PC-9 (cell line): Measurements from ENCODE around the gene ARHGAP24. TPM values are rescaled to one million over a fixed set of nuclear protein-coding genes. Genes with fewer than 3 reads are reported as not detected.

Source experiments
- BruUV-seq: library from RNA; stranded (reverse); fragments of 400-500 nt; replicated peaks from 2 replicates; lab custom pipeline; 2021; lab: Mats Ljungman, UMichigan
- CTCF ChIA-PET: fragments of 300-600 bp; sonication (Branson Sonifier 250); formaldehyde crosslinking; loops from one replicate; lab custom pipeline; 2022; ENCODE audit warnings: antibody characterized with exemption; lab: Charles Lee
- POLR2A ChIA-PET: fragments of 300-600 bp; sonication (Branson Sonifier 250); formaldehyde crosslinking; loops from one replicate; lab custom pipeline; 2022; ENCODE audit warnings: antibody characterized with exemption; ENCODE audit not compliant: unreplicated experiment; lab: Charles Lee
- DNase-seq, 2 experiments: peaks; one replicate each; pipeline versions ENCODE4 v3.0.0 to v3.0.0-alpha.2; 2015 to 2022; ENCODE audit warnings: mixed read lengths in 1 of 2
- H2AFZ ChIP-seq: fragments of 200-600 bp; sonication (generic); 2 replicates; pipeline ENCODE4 v1.8.1; 2017; ENCODE audit warnings: antibody characterized with exemption
- H3F3A ChIP-seq: fragments of 200-600 bp; sonication (generic); 2 replicates; pipeline ENCODE4 v1.8.1; 2017; ENCODE audit warnings: antibody characterized with exemption, mild to moderate bottlenecking, low read depth; ENCODE audit not compliant: insufficient read depth
- H3K27ac ChIP-seq: fragments of 200-600 bp; sonication (generic); 2 replicates; pipeline ENCODE4 v1.6.1; 2016; ENCODE audit warnings: mixed run types
- H3K27me3 ChIP-seq: fragments of 200-600 bp; sonication (generic); 2 replicates; pipeline ENCODE4 v1.6.1; 2016; ENCODE audit warnings: low read depth, mixed run types; ENCODE audit not compliant: insufficient read depth
- H3K36me3 ChIP-seq: fragments of 200-600 bp; sonication (generic); 2 replicates; pipeline ENCODE4 v1.6.1; 2016; ENCODE audit warnings: low read depth, mixed run types
- H3K4me1 ChIP-seq: fragments of 200-600 bp; sonication (generic); replicated peaks from 2 replicates; pipeline ENCODE4 v1.6.1; 2016; ENCODE audit warnings: mixed run types; ENCODE audit not compliant: insufficient read depth
- H3K4me2 ChIP-seq: fragments of 200-600 bp; sonication (generic); 2 replicates; pipeline ENCODE4 v1.6.1; 2017; ENCODE audit warnings: mixed run types
- H3K4me3 ChIP-seq: fragments of 200-600 bp; sonication (generic); 2 replicates; pipeline ENCODE4 v1.6.1; 2016; ENCODE audit warnings: mixed run types
- H3K79me2 ChIP-seq: fragments of 200-600 bp; sonication (generic); 2 replicates; pipeline ENCODE4 v1.6.1; 2017; ENCODE audit warnings: low read depth, mixed run types
- H3K9me2 ChIP-seq: fragments of 200-600 bp; sonication (generic); 2 replicates; pipeline ENCODE4 v1.8.1; 2017; ENCODE audit warnings: mild to moderate bottlenecking; ENCODE audit not compliant: insufficient read depth
- H3K9me3 ChIP-seq: fragments of 200-600 bp; sonication (generic); 2 replicates; pipeline ENCODE4 v1.8.1; 2016; ENCODE audit warnings: low read depth; ENCODE audit not compliant: insufficient read depth
- H4K20me1 ChIP-seq: fragments of 200-600 bp; sonication (generic); 2 replicates; pipeline ENCODE4 v1.8.1; 2017; ENCODE audit not compliant: insufficient read depth
- CTCF ChIP-seq: fragments of 200-600 bp; sonication (generic); conservative IDR thresholded peaks from 2 replicates; pipeline ENCODE4 v1.6.1; 2017; ENCODE audit warnings: mixed run types, antibody characterized with exemption, mild to moderate bottlenecking, moderate library complexity
- EZH2 ChIP-seq: fragments of 200-600 bp; sonication (generic); IDR thresholded peaks from 2 replicates; pipeline ENCODE4 v1.8.0; 2017; ENCODE audit warnings: antibody characterized with exemption, low read depth
- intact Hi-C: fragments of 100-400 bp; cut with micrococcal nuclease; formaldehyde crosslinking; loops from one replicate; pipeline ENCODE4 v1.10.0; 2022; ENCODE audit not compliant: unreplicated experiment
- total RNA-seq: library from RNA; stranded (reverse); gene quantifications from 2 replicates; pipeline ENCODE4 v1.2.3, GENCODE V29; 2021

The ARHGAP24 gene
- total RNA-seq, 1 experiment from 2014 or later, result 2.2 TPM

- Histone ChIP-seq H4K20me1 (no peaks in the 10 kb centered on the region), H3K36me3 (no peaks in the 10 kb centered on the region), H3K9me3 (no peaks in the 10 kb centered on the region), H3K4me1 (no peaks in the 10 kb centered on the region; the same call in 1 of the 2 replicates), H3K79me2 (no peaks in the 10 kb centered on the region), H3K9me2 (no peaks in the 10 kb centered on the region), H2AFZ (no peak overlapping the region), H3F3A (no peaks in the 10 kb centered on the region), H3K4me2 (no peak overlapping the region), H3K4me3 (no peak overlapping the region), H3K27ac (no peak overlapping the region), H3K27me3 (no peaks in the 10 kb centered on the region)
- TF ChIP-seq CTCF (no peak), EZH2 (no peak)
- ChIA-PET CTCF (no interaction called here), POLR2A (no interaction called here)
- intact Hi-C loops, result no loop called here
- no TSS peak for BruUV-seq
- DNase-seq, result no peak
These were observed 318.3 kb downstream of the ARHGAP24 start for GRCh38 chr4:85793233-85793585.

- Histone ChIP-seq H3K27me3 (no peaks in the 10 kb centered on the region), H3K9me2 (no peaks in the 10 kb centered on the region)
These were observed 323.2 kb downstream of the ARHGAP24 start for GRCh38 chr4:85798012-85798770.

DNA sequence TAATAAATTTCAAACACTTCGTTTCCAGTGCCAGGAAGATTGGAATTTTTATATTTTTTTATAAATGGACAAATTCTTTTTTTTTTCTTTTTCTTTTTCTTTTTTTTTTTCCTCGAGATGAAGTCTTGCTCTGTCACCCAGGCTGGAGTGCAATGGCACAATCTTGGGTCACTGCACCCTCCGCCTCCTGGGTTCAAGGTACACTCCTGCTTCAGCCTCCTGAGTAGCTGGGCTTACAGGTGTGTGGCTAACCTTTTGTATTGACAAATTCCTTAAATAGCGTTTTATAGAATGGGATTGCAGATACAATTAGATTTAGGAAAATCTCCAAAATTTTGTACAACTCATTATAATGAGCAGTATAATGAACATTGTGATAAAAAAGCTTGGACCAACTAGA lies 328.9 kb downstream of the ARHGAP24 start:
- BruUV-seq, result no TSS peak
- H3K36me3 ChIP-seq, result no peaks in the 10 kb centered on the region
- H3K4me3 ChIP-seq, result no peak overlapping the region
- DNase-seq, result no peak
- intact Hi-C loops, result no loop called here
- H3K79me2 ChIP-seq, result no peaks in the 10 kb centered on the region
- no peak overlapping the region for H3K27ac ChIP-seq
- 0 out of 2 replicates have a peak, but pooled peaks cover 2% of the 10 kb centered on the region for H3K9me3 ChIP-seq
- H2AFZ ChIP-seq, result no peak overlapping the region
- TF ChIP-seq EZH2, result no peak
- no peak for TF ChIP-seq CTCF
- no peaks in the 10 kb centered on the region for H3F3A ChIP-seq
- no peaks in the 10 kb centered on the region for H4K20me1 ChIP-seq
- no peak overlapping the region for H3K4me2 ChIP-seq
- H3K9me2 ChIP-seq, result no peaks in the 10 kb centered on the region
- POLR2A ChIA-PET, result no interaction called here
- H3K27me3 ChIP-seq, result no peaks in the 10 kb centered on the region
- CTCF ChIA-PET, result no interaction called here
- no peaks in the 10 kb centered on the region for H3K4me1 ChIP-seq

More at GRCh38 chr4:85798012-85798770, 323.2 kb downstream of the ARHGAP24 start:
- Histone ChIP-seq H3K79me2 (no peaks in the 10 kb centered on the region), H3K36me3 (no peaks in the 10 kb centered on the region), H4K20me1 (no peaks in the 10 kb centered on the region), H2AFZ (no peak overlapping the region), H3K4me1 (no peaks in the 10 kb centered on the region; the same call in 1 of the 2 replicates), H3K27ac (no peak overlapping the region), H3K9me3 (0 out of 2 replicates have a peak, but pooled peaks cover 4% of the 10 kb centered on the region), H3K4me3 (no peak overlapping the region), H3F3A (no peaks in the 10 kb centered on the region), H3K4me2 (no peak overlapping the region)
- DNase-seq, result no peak
- no peak for TF ChIP-seq EZH2
- no peak for TF ChIP-seq CTCF
- ChIA-PET POLR2A (no interaction called here), CTCF (interaction anchor here (1.8 kb wide), 1 partner anchor 171 kb away, joined by 15 read pairs; no protein-coding TSS in a partner anchor)
- intact Hi-C loops, result no loop called here
- no TSS peak for BruUV-seq
